Measurements from ENCODE around the gene EREG.

EREG gene

GRCh38 chr4:74433043-74433442, 68.1 kb downstream of the EREG start:
- DNase-seq = no peak

DNA sequence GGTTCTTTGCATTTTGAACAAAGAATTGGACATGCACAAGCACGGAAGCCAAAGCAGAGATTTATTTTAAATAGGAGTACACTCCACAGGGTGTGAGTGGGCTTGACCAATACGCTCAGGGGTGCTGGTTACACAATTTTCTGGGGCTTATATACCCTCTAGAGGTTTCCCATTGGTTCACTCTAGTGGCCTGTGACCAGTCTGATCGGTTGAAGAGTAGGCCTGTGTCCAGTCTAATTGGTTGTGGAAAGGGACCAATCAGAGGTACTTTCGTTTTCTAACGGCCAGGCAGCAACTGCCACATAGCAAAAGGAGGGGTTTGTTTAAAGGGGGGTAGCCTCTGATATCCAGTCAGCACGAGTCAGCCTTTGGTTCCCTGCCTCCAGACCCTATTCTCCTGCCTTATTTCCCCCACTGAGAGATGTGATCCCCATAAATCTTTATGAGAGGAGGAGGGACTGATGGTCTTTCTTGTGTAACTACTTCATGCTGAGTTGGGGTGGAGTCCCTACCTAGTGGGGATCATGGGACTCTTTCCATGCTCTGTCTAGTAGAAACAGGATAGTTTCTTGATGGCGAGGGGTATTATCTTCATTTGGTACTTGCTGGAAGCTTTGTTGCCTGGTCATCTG, 68.7 kb downstream of the EREG start:
- no peak for DNase-seq

- DNase-seq = no peak
These were observed 70.4 kb downstream of the EREG start for GRCh38 chr4:74435296-74435695.

GRCh38 chr4:74437866-74438265, 72.9 kb downstream of the EREG start:
- no peak for DNase-seq
